ENCODE results near the gene IRAK2.

IRAK2 gene

DNA sequence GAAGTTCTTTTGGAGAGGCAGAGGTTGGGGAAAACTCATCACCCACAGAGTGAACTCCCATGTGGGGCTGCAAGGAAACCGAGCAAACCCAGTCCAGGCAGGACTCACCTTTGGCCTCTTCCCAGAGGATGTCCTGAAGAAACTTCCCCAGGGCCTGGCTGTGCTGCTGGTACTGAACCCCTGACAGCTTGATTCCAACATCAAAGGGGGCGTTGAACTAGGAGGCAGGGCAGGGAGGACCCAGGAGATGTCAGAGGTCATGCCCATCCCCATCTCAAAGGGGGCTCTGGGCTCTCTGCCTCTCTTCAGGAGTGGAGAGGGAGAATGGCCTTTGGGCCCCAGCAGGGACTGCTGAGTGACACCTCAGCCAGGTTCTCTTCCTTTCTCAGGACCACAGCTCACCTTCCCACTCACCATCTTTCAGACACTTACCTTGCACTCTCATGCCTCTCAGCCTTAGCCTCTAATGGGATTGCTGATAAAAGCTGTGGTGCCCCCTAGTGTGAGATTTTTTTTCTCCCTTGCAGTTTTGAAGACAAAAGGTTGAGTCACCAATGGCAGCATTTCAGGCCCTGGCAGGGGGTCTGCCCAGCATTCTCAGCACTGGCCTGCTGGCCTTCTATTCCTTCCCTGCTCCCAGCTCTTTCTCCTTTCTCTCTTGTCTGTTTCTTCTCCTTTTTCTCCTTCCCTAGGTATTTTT lies 122.0 kb downstream of the IRAK2 start:
- no peak for FAIRE-seq

DNA sequence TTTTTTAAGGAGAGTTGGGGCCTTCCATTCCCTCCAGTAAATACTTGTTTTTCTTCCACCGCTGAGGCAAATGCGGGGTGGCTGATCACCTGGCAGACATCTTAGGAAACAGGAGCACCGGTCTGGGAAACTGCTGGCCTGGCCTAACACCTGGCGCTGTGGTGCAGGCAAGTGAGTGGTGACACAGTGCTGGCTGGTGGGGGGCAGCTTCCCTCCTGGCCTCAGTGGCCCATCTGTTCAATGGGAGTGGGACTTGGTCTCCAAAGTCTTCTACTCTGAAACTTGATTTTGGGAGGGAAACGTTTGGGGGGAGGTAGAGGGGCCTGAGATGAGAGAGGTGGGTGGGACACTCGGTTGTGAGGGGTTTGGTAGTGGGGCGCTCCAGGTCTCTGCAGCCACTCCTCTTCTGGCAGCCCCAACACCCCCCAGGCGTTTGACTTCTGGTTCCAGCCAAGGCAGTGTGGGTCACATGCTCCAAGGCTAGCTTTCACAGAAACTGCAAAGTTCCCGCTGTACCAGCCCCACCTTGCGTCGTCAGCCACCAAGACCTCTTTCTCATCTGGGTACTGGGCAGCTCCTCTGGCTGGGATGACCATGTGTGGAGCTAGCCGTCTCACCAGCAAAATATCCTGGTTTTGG lies 123.3 kb downstream of the IRAK2 start:
- FAIRE-seq: no peak

DNA sequence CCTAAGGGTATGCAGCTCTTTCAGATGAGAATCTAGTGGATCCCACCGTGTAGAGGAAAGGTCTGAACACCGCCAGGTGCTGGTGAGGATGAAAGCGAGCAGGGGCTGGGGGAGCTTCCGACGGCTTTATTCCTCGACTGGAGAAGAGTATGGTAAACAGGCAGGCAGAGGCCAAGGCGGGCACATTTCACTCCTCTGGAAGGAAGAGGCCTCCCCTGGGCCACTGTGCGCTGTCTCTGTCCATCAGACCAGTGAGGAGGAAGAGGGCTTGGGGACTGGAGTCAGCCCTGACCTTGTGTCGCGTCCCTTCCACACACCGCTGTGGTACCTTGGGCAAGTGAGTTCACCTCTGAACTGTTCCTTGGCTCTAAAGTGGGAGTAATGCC lies 123.8 kb downstream of the IRAK2 start:
- FAIRE-seq: no peak

DNA sequence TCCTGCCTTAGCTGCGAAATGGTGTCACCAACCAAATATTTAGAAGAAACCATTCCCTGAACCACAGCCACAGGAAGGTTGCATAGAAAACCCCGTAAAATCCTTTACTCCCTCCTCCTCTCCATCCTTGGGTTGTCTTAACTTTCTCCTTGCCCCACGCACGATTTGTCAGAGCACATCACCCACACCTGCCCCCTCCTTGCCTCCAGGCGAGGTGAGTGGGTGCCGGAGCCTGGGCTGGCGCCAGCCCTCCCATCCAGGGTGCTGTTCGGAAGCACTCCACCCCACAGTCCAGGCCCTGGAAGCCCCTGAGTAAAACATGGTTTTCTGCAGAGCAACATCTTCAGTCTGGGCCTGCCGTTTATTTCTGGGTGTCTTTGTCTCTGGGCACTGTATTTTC lies 124.4 kb downstream of the IRAK2 start:
- no peak for FAIRE-seq

DNA sequence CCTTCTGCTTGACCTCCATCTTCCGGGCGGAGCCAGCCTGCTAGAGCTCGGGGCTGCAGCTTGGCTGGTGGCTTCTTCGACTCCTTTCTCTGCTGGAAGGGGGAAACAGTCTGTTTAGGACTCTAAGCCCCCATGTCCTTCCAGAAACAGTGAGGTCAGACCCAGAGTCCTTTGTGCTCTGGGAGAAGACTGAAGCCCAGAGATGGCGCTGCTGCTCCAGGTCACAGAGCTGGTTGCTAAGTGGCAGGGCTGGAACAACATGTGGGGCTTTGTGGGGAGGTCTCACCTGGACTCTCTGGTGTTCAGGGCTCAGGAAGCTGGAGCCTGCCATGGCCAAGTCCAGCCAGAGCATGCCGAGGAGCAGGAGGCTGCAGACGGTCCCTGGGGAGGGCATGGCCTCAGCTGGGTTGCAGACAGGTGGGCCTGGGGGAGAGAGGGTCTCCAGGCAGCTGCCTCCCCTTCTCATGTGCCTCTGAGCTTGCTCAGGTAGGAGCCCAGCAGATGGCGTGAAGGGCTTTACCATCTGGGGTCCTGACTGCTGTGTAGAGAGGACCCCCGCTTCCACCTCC lies 125.2 kb downstream of the IRAK2 start:
- FAIRE-seq: no peak

DNA sequence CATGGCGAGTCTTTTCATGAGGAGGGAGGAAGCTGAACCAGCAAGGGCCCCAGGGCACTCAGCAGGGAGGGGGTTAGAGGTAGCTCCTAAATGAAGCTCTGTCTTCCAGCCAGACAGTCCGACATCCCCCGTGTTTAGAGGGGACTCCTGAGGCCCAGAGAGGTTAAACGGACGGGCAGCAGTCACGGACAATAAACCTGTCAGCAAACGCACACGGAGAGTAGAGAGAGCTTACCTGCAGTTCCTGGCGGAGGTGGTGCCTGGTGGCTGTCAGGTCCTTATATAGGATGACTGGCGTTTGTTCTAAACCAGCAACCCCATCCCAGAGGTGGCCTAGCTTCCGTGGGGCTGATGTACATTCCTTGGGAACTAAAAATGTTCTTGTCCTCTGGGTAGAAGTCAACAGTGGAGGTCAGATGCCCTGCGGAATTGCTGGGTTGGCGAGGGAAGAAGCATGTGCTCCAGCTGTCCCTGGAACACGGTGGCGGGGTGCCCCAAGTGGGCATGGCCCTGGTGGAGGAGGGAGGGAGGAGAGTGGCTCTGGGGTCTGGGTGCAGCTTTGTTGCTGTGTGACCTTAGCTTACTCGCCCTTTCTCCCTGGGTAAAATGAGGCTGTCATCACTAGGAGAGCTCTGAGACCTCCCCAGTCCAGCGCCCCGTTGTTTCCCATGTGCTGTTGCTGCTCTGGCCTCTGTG lies 125.9 kb downstream of the IRAK2 start:
- no peak for FAIRE-seq

DNA sequence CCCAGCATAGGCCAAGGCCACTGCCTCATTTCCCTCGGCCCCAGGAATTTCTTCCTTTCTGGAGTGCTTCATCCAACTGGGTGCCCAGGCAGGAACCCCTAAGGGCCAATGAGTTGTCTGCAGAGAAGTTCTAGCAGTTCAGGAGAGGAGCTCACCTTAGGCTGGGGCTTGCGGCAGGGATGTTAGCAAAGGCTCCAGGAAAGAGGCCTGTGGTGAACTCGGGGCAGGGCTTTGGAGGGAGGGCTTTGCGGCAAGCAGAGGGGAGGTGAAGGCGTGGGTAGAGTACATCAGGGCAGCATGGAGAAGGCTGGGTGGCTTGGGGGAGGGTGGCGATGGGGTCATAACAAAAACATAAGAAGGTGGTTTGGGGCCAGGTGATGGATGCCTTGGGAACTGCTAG lies 126.9 kb downstream of the IRAK2 start:
- FAIRE-seq: no peak

DNA sequence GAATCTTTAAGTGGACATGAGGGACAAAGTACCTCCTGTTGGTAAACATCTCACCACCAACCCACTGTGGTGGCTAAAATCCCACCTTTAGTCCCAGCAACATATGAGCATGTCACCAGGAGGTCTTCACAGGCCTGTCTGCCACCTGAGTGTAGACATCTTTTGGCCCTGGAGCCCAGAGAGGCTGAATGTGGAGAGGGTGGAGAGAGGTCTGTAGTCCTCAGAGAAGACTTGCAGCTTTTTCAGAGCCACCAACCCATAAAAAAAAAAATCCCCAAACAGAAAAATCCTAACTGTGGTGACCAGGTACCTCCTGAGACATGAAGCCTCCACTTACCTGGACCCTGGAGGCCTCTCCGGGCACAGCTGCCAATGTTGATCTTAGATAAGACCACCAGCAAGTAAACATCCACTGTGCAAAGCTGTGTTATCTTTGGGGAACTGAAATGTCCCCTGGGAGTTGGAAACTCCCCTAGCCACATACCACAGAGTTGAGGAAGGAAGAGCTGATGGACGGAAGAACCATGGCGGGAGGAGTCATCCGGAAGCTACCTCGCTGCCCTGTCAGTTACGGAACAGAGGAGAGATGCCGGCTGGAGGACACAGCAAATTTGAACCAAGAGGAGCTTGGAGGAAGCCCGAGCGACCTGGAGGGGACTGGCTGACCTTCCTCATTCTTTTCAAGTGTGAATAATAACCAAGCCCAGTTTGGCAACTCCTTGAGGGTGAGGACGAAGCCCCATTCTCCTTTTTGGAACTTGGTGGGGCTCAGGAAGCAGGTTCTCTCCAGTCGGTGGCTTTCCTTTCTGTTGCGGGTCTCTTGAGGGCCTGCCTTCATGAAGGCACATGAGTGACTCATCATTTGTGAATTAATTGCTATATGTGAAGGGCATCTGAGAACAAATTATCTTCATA lies 128.0 kb downstream of the IRAK2 start, which contains the start of gene GHRL:
TSS of gene GHRL (minus strand) at position 443 of the 915 bp plus-strand sequence. CDS start 2,767 bp downstream, outside the sequence.
- no peak for FAIRE-seq

Measured in G401.6 (cell line).